UCSD-AML1 (cell line): ENCODE results near the gene TRIM39.

Source experiments
- DNase-seq: peaks from one replicate; lab custom pipeline; 2025; ENCODE audit not compliant: unreplicated experiment; lab: John Stamatoyannopoulos, UW

The TRIM39 gene

GRCh38 chr6:30327232-30327746 is 562 bp downstream of the TRIM39 start:
- no peak for DNase-seq

- no peak for DNase-seq
These were observed 1.7 kb downstream of the TRIM39 start for GRCh38 chr6:30328397-30328796.

- no peak for DNase-seq
These were observed 2.6 kb downstream of the TRIM39 start for GRCh38 chr6:30329331-30329730.

- no peak for DNase-seq
These were observed 5.3 kb downstream of the TRIM39 start for GRCh38 chr6:30331981-30332380.

GRCh38 chr6:30334075-30334783 is 7.5 kb downstream of the TRIM39 start:
- no peak for DNase-seq

- no peak for DNase-seq
These were observed 13.9 kb downstream of the TRIM39 start for GRCh38 chr6:30340589-30341054.

GRCh38 chr6:30341218-30341617 is 14.5 kb downstream of the TRIM39 start:
- no peak for DNase-seq

- DNase-seq: no peak
These were observed 15.0 kb downstream of the TRIM39 start for GRCh38 chr6:30341728-30342127.

- DNase-seq: no peak
These were observed 17.6 kb downstream of the TRIM39 start for GRCh38 chr6:30344191-30344867.

GRCh38 chr6:30344868-30345671 is 18.3 kb downstream of the TRIM39 start, which contains the start of gene RPP21:
Gene RPP21, plus strand, starts transcription at chr6:30345156. Its CDS starts 16 bp downstream, at chr6:30345172.
- peak; percentile 84 for DNase-seq

GRCh38 chr6:30345852-30346251 is 19.1 kb downstream of the TRIM39 start:
- DNase-seq: no peak

- DNase-seq: no peak
These were observed 22.2 kb downstream of the TRIM39 start for GRCh38 chr6:30348957-30349356.

GRCh38 chr6:30349421-30350177 is 22.9 kb downstream of the TRIM39 start:
- DNase-seq: no peak

- DNase-seq: no peak
These were observed 23.8 kb downstream of the TRIM39 start for GRCh38 chr6:30350524-30350923.

GRCh38 chr6:30352550-30352949 is 25.8 kb downstream of the TRIM39 start:
- DNase-seq: no peak

GRCh38 chr6:30355281-30355680 is 28.6 kb downstream of the TRIM39 start:
- no peak for DNase-seq

GRCh38 chr6:30356536-30356935 is 29.8 kb downstream of the TRIM39 start:
- DNase-seq: no peak

GRCh38 chr6:30357678-30358540 is 31.2 kb downstream of the TRIM39 start:
- DNase-seq: no peak

- DNase-seq: no peak
These were observed 32.5 kb downstream of the TRIM39 start for GRCh38 chr6:30359276-30359675.

GRCh38 chr6:30360139-30360538 is 33.4 kb downstream of the TRIM39 start:
- no peak for DNase-seq
